SH-SY5Y (cell line): ENCODE results near the gene ACBD4.

Experiments used
- GATA2 ChIP-seq: IDR thresholded peaks from 2 replicates; pipeline ENCODE4 v1.6.1; 2011; ENCODE audit warnings: mild to moderate bottlenecking, low read depth, low read length
- GATA3 ChIP-seq: IDR thresholded peaks from 2 replicates; pipeline ENCODE4 v1.6.1; 2011; ENCODE audit warnings: low read depth, mild to moderate bottlenecking, low read length, moderate library complexity

- no peak for TF ChIP-seq GATA3
- TF ChIP-seq GATA2: no peak
These were observed 51.4 kb downstream of the ACBD4 start for GRCh38 chr17:45186801-45187354.
